H1 (cell line): Measurements from ENCODE around the gene SH3PXD2A. TPM values are rescaled to one million over a fixed set of nuclear protein-coding genes. Genes with fewer than 3 reads are reported as not detected.

Experiments
- CTCF ChIA-PET: fragments of 300-600 bp; sonication (Branson Sonifier 250); formaldehyde crosslinking; loops from one replicate; lab custom pipeline; 2021; ENCODE audit not compliant: partially characterized antibody; lab: Charles Lee
- POLR2A ChIA-PET: fragments of 300-600 bp; sonication (Branson Sonifier 250); formaldehyde crosslinking; loops from one replicate; lab custom pipeline; 2021; ENCODE audit warnings: inconsistent platforms; ENCODE audit not compliant: partially characterized antibody; lab: Charles Lee
- DNase-seq, 2 experiments: peaks; one replicate each; pipeline versions ENCODE4 v3.0.0 to v3.0.0-alpha.2; 2010 to 2022; ENCODE audit warnings: low spot score in 2 of 2, low read depth in 1 of 2, mixed read lengths in 1 of 2
- FAIRE-seq: peaks from 2 replicates; lab custom pipeline; 2011; peaks lifted over from hg19 to GRCh38; lab: Jason Lieb, UNC
- H2AFZ ChIP-seq: 2 replicates; pipeline ENCODE4 v1.8.1; 2012; ENCODE audit warnings: low read length, inconsistent platforms
- H2AK5ac ChIP-seq: 2 replicates; pipeline ENCODE4 v1.6.1; 2013; ENCODE audit warnings: low read depth, low read length
- H2BK120ac ChIP-seq: replicated peaks from 2 replicates; pipeline ENCODE3; 2013; ENCODE audit warnings: low read depth, low read length, inconsistent platforms
- H2BK12ac ChIP-seq: 2 replicates; pipeline ENCODE4 v1.6.1; 2013; ENCODE audit warnings: low read depth, low read length
- H2BK15ac ChIP-seq: 2 replicates; pipeline ENCODE4 v1.6.1; 2013; ENCODE audit warnings: low read length
- H2BK20ac ChIP-seq: 2 replicates; pipeline ENCODE4 v1.6.1; 2013; ENCODE audit warnings: low read length
- H2BK5ac ChIP-seq: 2 replicates; pipeline ENCODE4 v1.6.1; 2013; ENCODE audit warnings: low read depth, low read length
- H3K14ac ChIP-seq: 2 replicates; pipeline ENCODE4 v1.6.1; 2013; ENCODE audit warnings: inconsistent platforms; ENCODE audit not compliant: insufficient read length
- H3K18ac ChIP-seq: 2 replicates; pipeline ENCODE4 v1.6.1; 2013; ENCODE audit warnings: low read length; ENCODE audit errors: extremely low read depth
- H3K23ac ChIP-seq: 2 replicates; pipeline ENCODE4 v1.6.1; 2013; ENCODE audit warnings: inconsistent platforms; ENCODE audit not compliant: insufficient read length
- H3K23me2 ChIP-seq: 2 replicates; pipeline ENCODE4 v1.6.1; 2013; ENCODE audit warnings: low read depth, low read length
- H3K27ac ChIP-seq: 2 replicates; pipeline ENCODE4 v1.6.1; 2011; ENCODE audit warnings: low read depth, low read length, inconsistent platforms
- H3K27me3 ChIP-seq, 4 experiments: replicated peaks in 1 of 4; 1 replicate in 1 of 4; 2 replicates in 3 of 4; pipeline versions ENCODE4 v1.6.1 to v1.8.1; 2011 to 2013; ENCODE audit warnings: low read length in 3 of 4, mild to moderate bottlenecking in 3 of 4, inconsistent platforms in 2 of 4, mixed read lengths in 2 of 4, moderate library complexity in 1 of 4; ENCODE audit not compliant: control insufficient read depth in 3 of 4, insufficient read depth in 3 of 4; ENCODE audit errors: extremely low read depth in 1 of 4
- H3K36me3 ChIP-seq, 4 experiments: 2 replicates each; pipeline versions ENCODE4 v1.6.1 to v1.8.1; 2011 to 2013; ENCODE audit warnings: mild to moderate bottlenecking in 4 of 4, low read length in 3 of 4, moderate library complexity in 2 of 4, control low read depth in 1 of 4, inconsistent platforms in 1 of 4; ENCODE audit not compliant: insufficient read depth in 4 of 4, control insufficient read depth in 2 of 4
- H3K4ac ChIP-seq: replicated peaks from 2 replicates; pipeline ENCODE3; 2013; ENCODE audit warnings: low read length, low read depth, mixed read lengths, inconsistent platforms; ENCODE audit not compliant: insufficient read length
- H3K4me1 ChIP-seq, 4 experiments: replicated peaks in 1 of 4; 1 replicate in 1 of 4; 2 replicates in 3 of 4; pipeline versions ENCODE4 v1.6.1 to v1.8.1; 2011 to 2013; ENCODE audit warnings: low read length in 3 of 4, inconsistent platforms in 2 of 4, mixed read lengths in 1 of 4; ENCODE audit not compliant: insufficient read depth in 4 of 4, control insufficient read depth in 3 of 4
- H3K4me2 ChIP-seq, 2 experiments: 2 replicates each; pipeline versions ENCODE4 v1.6.1 to v1.8.1; 2011 to 2013; ENCODE audit warnings: low read depth in 2 of 2, low read length in 2 of 2, control low read depth in 1 of 2, inconsistent platforms in 1 of 2, mild to moderate bottlenecking in 1 of 2; ENCODE audit not compliant: insufficient read depth in 1 of 2
- H3K4me3 ChIP-seq, 4 experiments: fragments of 200-600, 300-600 bp in 1 of 4; sonication (generic), shearing (Covaris generic), sonication (Bioruptor Twin) in 1 of 4; 2 replicates each; pipeline versions ENCODE4 v1.5.1 to v1.8.1; 2011 to 2016; ENCODE audit warnings: low read length in 4 of 4, low read depth in 3 of 4, control low read depth in 2 of 4, inconsistent platforms in 2 of 4, mild to moderate bottlenecking in 2 of 4, mixed read lengths in 1 of 4, moderate library complexity in 1 of 4; ENCODE audit not compliant: insufficient read depth in 2 of 4; ENCODE audit errors: extremely low read depth in 1 of 4
- H3K56ac ChIP-seq: replicated peaks from 2 replicates; pipeline ENCODE3; 2013; ENCODE audit warnings: low read depth, mild to moderate bottlenecking, mixed read lengths, low read length, inconsistent platforms; ENCODE audit not compliant: insufficient read length
- H3K79me1 ChIP-seq: 2 replicates; pipeline ENCODE4 v1.6.1; 2013; ENCODE audit warnings: low read depth, low read length, control low read depth
- H3K79me2 ChIP-seq, 2 experiments: 2 replicates each; pipeline versions ENCODE4 v1.6.1 to v1.8.1; 2012 to 2013; ENCODE audit warnings: low read length in 2 of 2, mild to moderate bottlenecking in 2 of 2, inconsistent platforms in 1 of 2; ENCODE audit not compliant: insufficient read depth in 2 of 2, control insufficient read depth in 1 of 2
- H3K9ac ChIP-seq, 4 experiments: replicated peaks in 1 of 4; 1 replicate in 1 of 4; 2 replicates in 3 of 4; pipeline versions ENCODE4 v1.6.1 to v1.8.1; 2011 to 2013; ENCODE audit warnings: low read depth in 3 of 4, low read length in 3 of 4, control low read depth in 2 of 4, mild to moderate bottlenecking in 2 of 4, moderate library complexity in 2 of 4, inconsistent platforms in 1 of 4; ENCODE audit errors: extremely low read depth in 1 of 4
- H3K9me3 ChIP-seq, 2 experiments: 2 replicates each; pipeline versions ENCODE4 v1.6.1 to v1.8.1; 2012 to 2013; ENCODE audit warnings: mild to moderate bottlenecking in 2 of 2, moderate library complexity in 2 of 2, control low read depth in 1 of 2, inconsistent platforms in 1 of 2, low read depth in 1 of 2, low read length in 1 of 2, mixed read lengths in 1 of 2; ENCODE audit not compliant: insufficient read depth in 2 of 2
- H4K20me1 ChIP-seq, 2 experiments: replicated peaks in 1 of 2; 2 replicates each; pipeline versions ENCODE3 to v1.8.1; 2011 to 2013; ENCODE audit warnings: inconsistent platforms in 2 of 2, low read length in 2 of 2, mild to moderate bottlenecking in 1 of 2; ENCODE audit not compliant: insufficient read depth in 2 of 2, control insufficient read depth in 1 of 2
- H4K5ac ChIP-seq: 2 replicates; pipeline ENCODE4 v1.6.1; 2013; ENCODE audit warnings: low read length, low read depth, mixed read lengths, inconsistent platforms; ENCODE audit not compliant: insufficient read length
- H4K8ac ChIP-seq: 2 replicates; pipeline ENCODE4 v1.8.0; 2013; ENCODE audit warnings: mild to moderate bottlenecking, moderate library complexity, low read length, inconsistent platforms; ENCODE audit not compliant: insufficient read depth; ENCODE audit errors: extremely low read depth
- H4K91ac ChIP-seq: replicated peaks from 2 replicates; pipeline ENCODE3; 2013; ENCODE audit warnings: low read length, mixed read lengths, inconsistent platforms; ENCODE audit not compliant: insufficient read length
- CREB1 ChIP-seq: IDR thresholded peaks from 2 replicates; pipeline ENCODE4 v1.6.1; 2012; ENCODE audit warnings: inconsistent platforms
- HDAC2 ChIP-seq, 2 experiments: fragments of 300-600 bp in 1 of 2; sonication (generic) in 1 of 2; IDR thresholded peaks; 2 replicates each; pipeline ENCODE4 v1.6.1; 2011 to 2012; ENCODE audit warnings: low read depth in 2 of 2, low read length in 2 of 2, mild to moderate bottlenecking in 2 of 2, moderate library complexity in 2 of 2, borderline replicate concordance in 1 of 2, inconsistent platforms in 1 of 2
- RAD21 ChIP-seq, 2 experiments: IDR thresholded peaks in 1 of 2; conservative IDR thresholded peaks in 1 of 2; 2 replicates each; pipeline ENCODE4 v1.6.1; 2011; ENCODE audit warnings: low read depth in 2 of 2, low read length in 2 of 2, improper control_type of control experiment in 1 of 2, inconsistent platforms in 1 of 2, mild to moderate bottlenecking in 1 of 2, moderate library complexity in 1 of 2
- SAP30 ChIP-seq: fragments of 300-600 bp; sonication (generic); IDR thresholded peaks from 2 replicates; pipeline ENCODE4 v1.7.1; 2012; ENCODE audit warnings: low read length, moderate library complexity, mild to moderate bottlenecking, inconsistent platforms; ENCODE audit not compliant: insufficient read depth, insufficient replicate concordance
- SRF ChIP-seq: IDR thresholded peaks from 2 replicates; pipeline ENCODE4 v1.6.1; 2011; ENCODE audit warnings: mild to moderate bottlenecking, low read depth, low read length, moderate library complexity
- WGBS, 2 experiments: shearing (Covaris generic) in 1 of 2; methylation state at CpG; one replicate each; pipeline versions ENCODE4 v1.1.6 to v1.1.7; 2013 to 2015; ENCODE audit warnings: low lambda C conversion rate in 2 of 2, mixed read lengths in 2 of 2, inconsistent platforms in 1 of 2, low coverage in 1 of 2, missing lambda C conversion rate in 1 of 2; ENCODE audit not compliant: insufficient replicate concordance in 2 of 2, insufficient coverage in 1 of 2, insufficient read length in 1 of 2; ENCODE audit errors: extremely low coverage in 1 of 2, missing lambda C conversion rate in 1 of 2; 5-methylcytosine and 5-hydroxymethylcytosine counted together
- polyA plus RNA-seq, 7 experiments: library from polyadenylated mRNA; depleted of rRNA in 3 of 7; stranded (reverse) in 5 of 7; unstranded in 2 of 7; fragments of >200 nt in 5 of 7; fragments of 200-250 nt in 2 of 7; gene quantifications; 1 replicate in 5 of 7; 2 replicates in 1 of 7; 4 replicates in 1 of 7; pipeline versions ENCODE4 v1.2.1 to v1.2.3, GENCODE V29; 2011 to 2013; ENCODE audit warnings: missing spikeins in 2 of 7, mixed read lengths in 2 of 7
- total RNA-seq: library from RNA; stranded (reverse); fragmentation: NEBNext Ultra II Directional; extraction: Animal tissue kit (Norgen Biotek cat#: 25700); gene quantifications from 2 replicates; pipeline ENCODE4 v1.2.1, GENCODE V29; 2021
- TF ChIP-seq, protein P1 (sequence below), 3 experiments: IDR thresholded peaks; 1 replicate in 2 of 3; 2 replicates in 1 of 3; pipeline versions ENCODE4 v1.5.1 to v1.6.1; 2011; ENCODE audit warnings: low read length in 3 of 3, mild to moderate bottlenecking in 3 of 3, inconsistent platforms in 2 of 3, low read depth in 1 of 3, moderate library complexity in 1 of 3; ENCODE audit not compliant: insufficient read depth in 1 of 3; ENCODE audit errors: control extremely low read depth in 1 of 3
- TF ChIP-seq, protein P2 (sequence below): IDR thresholded peaks from 2 replicates; pipeline ENCODE4 v1.6.1; 2012; ENCODE audit warnings: low read length, inconsistent platforms

SH3PXD2A gene
- total and polyA plus RNA-seq, 2 of the 8 experiments (the other 6 are each of a cell fraction or from before 2014, with no cell fraction given): 5.4 to 16.3 TPM

DNA sequence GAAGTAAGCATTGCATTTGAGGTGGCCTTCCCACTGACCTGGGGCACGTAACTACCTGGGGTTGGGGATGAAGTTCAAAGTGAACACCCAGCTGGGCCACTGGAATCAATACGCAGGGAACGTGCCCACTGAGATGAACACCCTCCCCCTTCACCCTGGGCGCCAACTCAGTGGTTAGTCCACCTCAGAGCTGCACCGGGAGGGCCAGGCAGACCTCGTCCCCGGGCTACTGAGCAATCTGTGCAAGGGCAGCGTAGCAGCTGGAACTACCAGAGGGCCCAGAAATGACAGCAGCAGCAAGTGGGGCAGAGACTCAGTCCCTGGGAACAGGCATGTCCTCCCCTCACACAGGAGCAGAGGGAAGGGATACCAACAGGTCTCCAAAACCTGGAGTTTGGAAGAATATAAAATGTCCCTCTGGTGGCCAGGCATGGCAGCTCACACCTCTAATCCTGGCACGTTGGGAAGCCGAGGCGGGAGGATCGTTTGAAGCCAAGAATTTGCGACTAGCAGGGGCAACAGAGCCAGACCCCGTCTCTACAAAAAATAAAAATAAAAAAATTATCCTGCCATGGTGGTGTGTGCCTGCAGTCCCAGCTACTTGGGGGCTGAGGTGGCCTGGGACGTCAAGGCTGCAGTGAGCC lies 143.9 kb downstream of the SH3PXD2A start:
- no peak overlapping the region for H2BK120ac ChIP-seq
- CTCF ChIA-PET: interaction anchor here (0.8 to 13.5 kb wide), 40 partner anchors 8 to 313 kb away, joined by 3 to 199 read pairs (median 7); partner anchors contain the start of gene SH3PXD2A
- H4K8ac ChIP-seq: peak overlapping the region; percentile 81; the same call in 1 of the 2 replicates
- H2BK15ac ChIP-seq: peak overlapping the region; percentile 61; the same call in 1 of the 2 replicates
- no peaks in the 10 kb centered on the region for H3K36me3 ChIP-seq
- no peak overlapping the region for H2AFZ ChIP-seq
- H2AK5ac ChIP-seq: no peak overlapping the region
- peaks cover 0 to 2% of the 10 kb centered on the region in 2 experiments for H4K20me1 ChIP-seq
- H3K9me3 ChIP-seq: no peaks in the 10 kb centered on the region
- H4K91ac ChIP-seq: no peak overlapping the region
- H3K4ac ChIP-seq: no peak overlapping the region
- WGBS, 2 experiments: 93% methylated on average over 14 of the region's 15 CpGs; no CpG with 5 or more reads in 1 of the 2 experiments
- no peak overlapping the region for H3K56ac ChIP-seq
- H3K14ac ChIP-seq: no peak overlapping the region
- no peak overlapping the region for H3K4me3 ChIP-seq
- H3K23me2 ChIP-seq: no peaks in the 10 kb centered on the region
- H3K27ac ChIP-seq: no peak overlapping the region
- H3K18ac ChIP-seq: no peak overlapping the region
- H3K4me2 ChIP-seq: no peak overlapping the region
- POLR2A ChIA-PET: interaction anchor here (1.2 kb wide), 1 partner anchor 175 kb away, joined by 3 read pairs; no protein-coding TSS in a partner anchor
- H3K23ac ChIP-seq: no peak overlapping the region
- no peaks in the 10 kb centered on the region for H3K79me1 ChIP-seq
- H3K9ac ChIP-seq: no peak overlapping the region
- no peaks in the 10 kb centered on the region for H3K79me2 ChIP-seq
- H3K4me1 ChIP-seq: no peaks in the 10 kb centered on the region
- DNase-seq (no peak), FAIRE-seq (no peak)
- no peaks in the 10 kb centered on the region for H3K27me3 ChIP-seq
- no peak overlapping the region for H4K5ac ChIP-seq
- no peak overlapping the region for H2BK5ac ChIP-seq
- no peak overlapping the region for H2BK20ac ChIP-seq
- H2BK12ac ChIP-seq: no peak overlapping the region
- TF ChIP-seq CREB1 (no peak), HDAC2 (IDR thresholded peaks at IDR 0.05; ENCODE audit: borderline replicate concordance in 1 of 2, low read depth in 2 of 2, low read length in 2 of 2) (no peak), RAD21 (IDR thresholded peaks at IDR 0.05 in 1 of 2, conservative IDR thresholded peaks at IDR 0.05 in 1 of 2; ENCODE audit: low read depth in 2 of 2, low read length in 2 of 2) (peak; percentile 33 to 47; a peak in 3 of 4 replicates), SRF (no peak), SAP30 (no peak)
- TF ChIP-seq, protein P1, sequence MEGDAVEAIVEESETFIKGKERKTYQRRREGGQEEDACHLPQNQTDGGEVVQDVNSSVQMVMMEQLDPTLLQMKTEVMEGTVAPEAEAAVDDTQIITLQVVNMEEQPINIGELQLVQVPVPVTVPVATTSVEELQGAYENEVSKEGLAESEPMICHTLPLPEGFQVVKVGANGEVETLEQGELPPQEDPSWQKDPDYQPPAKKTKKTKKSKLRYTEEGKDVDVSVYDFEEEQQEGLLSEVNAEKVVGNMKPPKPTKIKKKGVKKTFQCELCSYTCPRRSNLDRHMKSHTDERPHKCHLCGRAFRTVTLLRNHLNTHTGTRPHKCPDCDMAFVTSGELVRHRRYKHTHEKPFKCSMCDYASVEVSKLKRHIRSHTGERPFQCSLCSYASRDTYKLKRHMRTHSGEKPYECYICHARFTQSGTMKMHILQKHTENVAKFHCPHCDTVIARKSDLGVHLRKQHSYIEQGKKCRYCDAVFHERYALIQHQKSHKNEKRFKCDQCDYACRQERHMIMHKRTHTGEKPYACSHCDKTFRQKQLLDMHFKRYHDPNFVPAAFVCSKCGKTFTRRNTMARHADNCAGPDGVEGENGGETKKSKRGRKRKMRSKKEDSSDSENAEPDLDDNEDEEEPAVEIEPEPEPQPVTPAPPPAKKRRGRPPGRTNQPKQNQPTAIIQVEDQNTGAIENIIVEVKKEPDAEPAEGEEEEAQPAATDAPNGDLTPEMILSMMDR (IDR thresholded peaks at IDR 0.05; ENCODE audit: control extremely low read depth in 1 of 3, insufficient read depth in 1 of 3, low read depth in 1 of 3, low read length in 3 of 3): peak; percentile 54 to 63 (median 55)
- TF ChIP-seq, protein P2, sequence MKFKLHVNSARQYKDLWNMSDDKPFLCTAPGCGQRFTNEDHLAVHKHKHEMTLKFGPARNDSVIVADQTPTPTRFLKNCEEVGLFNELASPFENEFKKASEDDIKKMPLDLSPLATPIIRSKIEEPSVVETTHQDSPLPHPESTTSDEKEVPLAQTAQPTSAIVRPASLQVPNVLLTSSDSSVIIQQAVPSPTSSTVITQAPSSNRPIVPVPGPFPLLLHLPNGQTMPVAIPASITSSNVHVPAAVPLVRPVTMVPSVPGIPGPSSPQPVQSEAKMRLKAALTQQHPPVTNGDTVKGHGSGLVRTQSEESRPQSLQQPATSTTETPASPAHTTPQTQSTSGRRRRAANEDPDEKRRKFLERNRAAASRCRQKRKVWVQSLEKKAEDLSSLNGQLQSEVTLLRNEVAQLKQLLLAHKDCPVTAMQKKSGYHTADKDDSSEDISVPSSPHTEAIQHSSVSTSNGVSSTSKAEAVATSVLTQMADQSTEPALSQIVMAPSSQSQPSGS: no peak
